ENCODE measurements around the gene MCF2L.

The MCF2L gene

GRCh38 chr13:113082198-113083021 is 113.4 kb downstream of the MCF2L start:
- H3K79me2 ChIP-seq = no peaks in the 10 kb centered on the region
- no peaks in the 10 kb centered on the region for H3K36me3 ChIP-seq (ENCODE audit: control insufficient read depth, insufficient read depth, low read length)
- H3K27ac ChIP-seq = no peak overlapping the region
- TF ChIP-seq, protein P1, sequence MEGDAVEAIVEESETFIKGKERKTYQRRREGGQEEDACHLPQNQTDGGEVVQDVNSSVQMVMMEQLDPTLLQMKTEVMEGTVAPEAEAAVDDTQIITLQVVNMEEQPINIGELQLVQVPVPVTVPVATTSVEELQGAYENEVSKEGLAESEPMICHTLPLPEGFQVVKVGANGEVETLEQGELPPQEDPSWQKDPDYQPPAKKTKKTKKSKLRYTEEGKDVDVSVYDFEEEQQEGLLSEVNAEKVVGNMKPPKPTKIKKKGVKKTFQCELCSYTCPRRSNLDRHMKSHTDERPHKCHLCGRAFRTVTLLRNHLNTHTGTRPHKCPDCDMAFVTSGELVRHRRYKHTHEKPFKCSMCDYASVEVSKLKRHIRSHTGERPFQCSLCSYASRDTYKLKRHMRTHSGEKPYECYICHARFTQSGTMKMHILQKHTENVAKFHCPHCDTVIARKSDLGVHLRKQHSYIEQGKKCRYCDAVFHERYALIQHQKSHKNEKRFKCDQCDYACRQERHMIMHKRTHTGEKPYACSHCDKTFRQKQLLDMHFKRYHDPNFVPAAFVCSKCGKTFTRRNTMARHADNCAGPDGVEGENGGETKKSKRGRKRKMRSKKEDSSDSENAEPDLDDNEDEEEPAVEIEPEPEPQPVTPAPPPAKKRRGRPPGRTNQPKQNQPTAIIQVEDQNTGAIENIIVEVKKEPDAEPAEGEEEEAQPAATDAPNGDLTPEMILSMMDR (IDR thresholded peaks at IDR 0.05) = no peak
- H3K9ac ChIP-seq = no peak overlapping the region
- H3K9me3 ChIP-seq (ENCODE audit: control insufficient read depth, low read length) = no peaks in the 10 kb centered on the region
- no peak overlapping the region for H3K4me2 ChIP-seq (ENCODE audit: low read length)
- H3K27me3 ChIP-seq (ENCODE audit: control insufficient read depth, insufficient read depth, low read length) = no peaks in the 10 kb centered on the region
- H2AFZ ChIP-seq = no peak overlapping the region
- H3K4me3 ChIP-seq (ENCODE audit: low read depth, low read length) = no peak overlapping the region
- H3K4me1 ChIP-seq = no peaks in the 10 kb centered on the region

GRCh38 chr13:113083022-113083373 is 114.0 kb downstream of the MCF2L start:
- Histone ChIP-seq H3K79me2 (no peaks in the 10 kb centered on the region), H2AFZ (no peak overlapping the region), H3K4me1 (no peaks in the 10 kb centered on the region), H3K9ac (no peak overlapping the region), H3K27me3 (ENCODE audit: control insufficient read depth, insufficient read depth, low read length) (no peaks in the 10 kb centered on the region), H3K27ac (no peak overlapping the region), H3K36me3 (ENCODE audit: control insufficient read depth, insufficient read depth, low read length) (no peaks in the 10 kb centered on the region), H3K9me3 (ENCODE audit: control insufficient read depth, low read length) (no peaks in the 10 kb centered on the region), H3K4me3 (ENCODE audit: low read depth, low read length) (no peak overlapping the region), H3K4me2 (ENCODE audit: low read length) (no peak overlapping the region)
- TF ChIP-seq, protein P1 (IDR thresholded peaks at IDR 0.05) = no peak

- no peak overlapping the region for H3K4me2 ChIP-seq (ENCODE audit: low read length)
- no peak overlapping the region for H3K9ac ChIP-seq
- no peaks in the 10 kb centered on the region for H3K27me3 ChIP-seq (ENCODE audit: control insufficient read depth, insufficient read depth, low read length)
- no peak overlapping the region for H3K27ac ChIP-seq
- H3K4me3 ChIP-seq (ENCODE audit: low read depth, low read length) = no peak overlapping the region
- H3K9me3 ChIP-seq (ENCODE audit: control insufficient read depth, low read length) = no peaks in the 10 kb centered on the region
- H3K36me3 ChIP-seq (ENCODE audit: control insufficient read depth, insufficient read depth, low read length) = no peaks in the 10 kb centered on the region
- H3K4me1 ChIP-seq = no peaks in the 10 kb centered on the region
- no peaks in the 10 kb centered on the region for H3K79me2 ChIP-seq
- TF ChIP-seq, protein P1 (IDR thresholded peaks at IDR 0.05) = no peak
- H2AFZ ChIP-seq = no peak overlapping the region
These were observed 114.5 kb downstream of the MCF2L start for GRCh38 chr13:113083402-113084061.

GRCh38 chr13:113084094-113084942 is 115.3 kb downstream of the MCF2L start:
- no peaks in the 10 kb centered on the region for H3K9me3 ChIP-seq (ENCODE audit: control insufficient read depth, low read length)
- no peaks in the 10 kb centered on the region for H3K27me3 ChIP-seq (ENCODE audit: control insufficient read depth, insufficient read depth, low read length)
- no peaks in the 10 kb centered on the region for H3K4me1 ChIP-seq
- TF ChIP-seq, protein P1 (IDR thresholded peaks at IDR 0.05) = no peak
- H3K79me2 ChIP-seq = no peaks in the 10 kb centered on the region
- H3K9ac ChIP-seq = no peak overlapping the region
- H3K4me2 ChIP-seq (ENCODE audit: low read length) = no peak overlapping the region
- H3K4me3 ChIP-seq (ENCODE audit: low read depth, low read length) = no peak overlapping the region
- no peak overlapping the region for H2AFZ ChIP-seq
- H3K36me3 ChIP-seq (ENCODE audit: control insufficient read depth, insufficient read depth, low read length) = no peaks in the 10 kb centered on the region
- no peak overlapping the region for H3K27ac ChIP-seq

Data from parathyroid adenoma (tissue), 2 donors.